Lower leg skin (tissue), 4 donors: ENCODE results near the gene MIEF2. TPM values are rescaled to one million over a fixed set of nuclear protein-coding genes. Genes with fewer than 3 reads are reported as not detected.
"Not testable (repeated sequence)": the region's sequence is repeated elsewhere in the genome, so short reads cannot be mapped to it uniquely, and the experiment has no call there.

Experiments
- DNase-seq, 2 donors: peaks; one replicate each; pipeline ENCODE4 v3.0.0-alpha.2; 2019; ENCODE audit warnings: low spot score in 2 of 2
- H3K4me3 ChIP-seq: fragments of 200-600 bp; sonication (generic); 2 replicates; pipeline ENCODE4 v1.5.1; 2017; ENCODE audit warnings: mild to moderate bottlenecking, low read depth; ENCODE audit not compliant: poor library complexity, severe bottlenecking
- POLR2A ChIP-seq, 2 donors: fragments of 450-650 bp; IDR thresholded peaks; one replicate each; pipeline ENCODE4 v1.6.1; 2016 to 2017; ENCODE audit warnings: antibody characterized with exemption in 2 of 2, mild to moderate bottlenecking in 1 of 2, moderate library complexity in 1 of 2
- WGBS, 2 donors: methylation state at CpG; one replicate each; pipeline ENCODE4 v1.1.5; 2018; 5-methylcytosine and 5-hydroxymethylcytosine counted together
- intact Hi-C: fragments of 100-400 bp; cut with DNase I; formaldehyde crosslinking; loops from one replicate; pipeline ENCODE4 v1.15.0; 2023; ENCODE audit warnings: low total_unique reads
- total RNA-seq, 4 donors: library from RNA; depleted of rRNA; stranded (reverse); fragments of >200 nt; gene quantifications; one replicate each; pipeline ENCODE4 v1.1.0, GENCODE V29; 2016
- TF ChIP-seq, protein P1 (sequence below), 3 donors: fragments of 450-650 bp; IDR thresholded peaks; one replicate each; pipeline ENCODE4 v1.5.1; 2016; ENCODE audit warnings: antibody characterized with exemption in 3 of 3, mild to moderate bottlenecking in 3 of 3, moderate library complexity in 2 of 3

The MIEF2 gene
- total RNA-seq, 4 donors from 2014 or later = 24.3 to 57.7 (median 34.2) TPM

- intact Hi-C loops = no loop called here
- DNase-seq = no peak
- no peak for TF ChIP-seq POLR2A (IDR thresholded peaks at IDR 0.05)
- TF ChIP-seq, protein P1, sequence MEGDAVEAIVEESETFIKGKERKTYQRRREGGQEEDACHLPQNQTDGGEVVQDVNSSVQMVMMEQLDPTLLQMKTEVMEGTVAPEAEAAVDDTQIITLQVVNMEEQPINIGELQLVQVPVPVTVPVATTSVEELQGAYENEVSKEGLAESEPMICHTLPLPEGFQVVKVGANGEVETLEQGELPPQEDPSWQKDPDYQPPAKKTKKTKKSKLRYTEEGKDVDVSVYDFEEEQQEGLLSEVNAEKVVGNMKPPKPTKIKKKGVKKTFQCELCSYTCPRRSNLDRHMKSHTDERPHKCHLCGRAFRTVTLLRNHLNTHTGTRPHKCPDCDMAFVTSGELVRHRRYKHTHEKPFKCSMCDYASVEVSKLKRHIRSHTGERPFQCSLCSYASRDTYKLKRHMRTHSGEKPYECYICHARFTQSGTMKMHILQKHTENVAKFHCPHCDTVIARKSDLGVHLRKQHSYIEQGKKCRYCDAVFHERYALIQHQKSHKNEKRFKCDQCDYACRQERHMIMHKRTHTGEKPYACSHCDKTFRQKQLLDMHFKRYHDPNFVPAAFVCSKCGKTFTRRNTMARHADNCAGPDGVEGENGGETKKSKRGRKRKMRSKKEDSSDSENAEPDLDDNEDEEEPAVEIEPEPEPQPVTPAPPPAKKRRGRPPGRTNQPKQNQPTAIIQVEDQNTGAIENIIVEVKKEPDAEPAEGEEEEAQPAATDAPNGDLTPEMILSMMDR (IDR thresholded peaks at IDR 0.05) = no peak
- no peak overlapping the region for H3K4me3 ChIP-seq
- 90 to 91% methylated on average over 15 of the region's 15 CpGs for WGBS, 2 donors
Observed at GRCh38 chr17:18291718-18292540, 31.5 kb downstream of the MIEF2 start.

- WGBS, 2 donors = no CpG with 5 or more reads among the region's 30 CpGs
- DNase-seq, H3K4me3 ChIP-seq, intact Hi-C loops: not testable (repeated sequence)
Observed at GRCh38 chr17:18298061-18298460, 37.6 kb downstream of the MIEF2 start.

DNA sequence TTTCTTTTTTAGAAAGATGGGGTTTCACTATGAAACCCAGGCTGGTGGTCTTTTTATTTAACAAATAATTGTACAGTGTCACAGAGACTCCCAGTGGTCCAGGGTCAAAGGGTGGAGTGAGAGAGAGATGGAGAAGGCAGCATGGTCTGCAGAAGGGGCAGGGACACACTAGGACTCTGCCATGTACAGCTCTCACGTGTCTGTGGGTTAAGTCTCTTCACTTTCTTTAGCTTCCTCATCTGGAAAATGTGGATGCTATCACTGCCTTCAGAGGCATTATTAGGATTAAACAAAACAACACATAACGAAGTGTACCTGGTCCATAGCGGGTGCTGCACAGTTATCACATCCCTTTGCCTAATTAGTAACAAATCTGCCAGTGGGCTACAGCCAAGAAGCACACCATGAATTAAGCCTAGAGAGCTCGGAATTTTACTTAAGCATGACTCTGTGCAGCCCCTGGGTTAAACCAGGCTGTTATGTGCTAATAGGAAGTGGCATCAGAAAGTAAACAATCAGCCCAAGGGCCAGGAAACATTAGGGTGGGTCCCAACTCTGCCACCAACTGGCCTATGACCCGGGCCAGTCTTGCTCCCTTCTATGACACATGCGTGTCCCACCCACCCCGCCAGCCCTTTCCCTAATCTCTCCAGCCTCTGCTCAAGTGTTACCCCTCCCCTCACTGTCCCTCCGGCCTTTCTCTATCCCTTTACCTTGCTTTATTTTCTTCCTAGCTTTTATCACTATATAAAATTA, 40.4 kb downstream of the MIEF2 start:
- TF ChIP-seq, protein P1 (IDR thresholded peaks at IDR 0.05) = no peak
- TF ChIP-seq POLR2A (IDR thresholded peaks at IDR 0.05) = no peak
- WGBS, 2 donors = 73 to 80% methylated on average over 8 of the region's 8 CpGs
- intact Hi-C loops = no loop called here
- no peak for DNase-seq
- H3K4me3 ChIP-seq = no peak overlapping the region

- DNase-seq, H3K4me3 ChIP-seq, intact Hi-C loops: not testable (repeated sequence)
- 81 to 85% methylated on average over 13 of the region's 13 CpGs for WGBS, 2 donors
Observed at GRCh38 chr17:18303206-18303605, 42.7 kb downstream of the MIEF2 start.

- intact Hi-C loops = no loop called here
- DNase-seq = no peak
- TF ChIP-seq, protein P1 (IDR thresholded peaks at IDR 0.05) = no peak
- no peak for TF ChIP-seq POLR2A (IDR thresholded peaks at IDR 0.05)
- no peak overlapping the region for H3K4me3 ChIP-seq
- 97 to 98% methylated on average over 4 of the region's 4 CpGs for WGBS, 2 donors
Observed at GRCh38 chr17:18309202-18309601, 48.7 kb downstream of the MIEF2 start.

DNA sequence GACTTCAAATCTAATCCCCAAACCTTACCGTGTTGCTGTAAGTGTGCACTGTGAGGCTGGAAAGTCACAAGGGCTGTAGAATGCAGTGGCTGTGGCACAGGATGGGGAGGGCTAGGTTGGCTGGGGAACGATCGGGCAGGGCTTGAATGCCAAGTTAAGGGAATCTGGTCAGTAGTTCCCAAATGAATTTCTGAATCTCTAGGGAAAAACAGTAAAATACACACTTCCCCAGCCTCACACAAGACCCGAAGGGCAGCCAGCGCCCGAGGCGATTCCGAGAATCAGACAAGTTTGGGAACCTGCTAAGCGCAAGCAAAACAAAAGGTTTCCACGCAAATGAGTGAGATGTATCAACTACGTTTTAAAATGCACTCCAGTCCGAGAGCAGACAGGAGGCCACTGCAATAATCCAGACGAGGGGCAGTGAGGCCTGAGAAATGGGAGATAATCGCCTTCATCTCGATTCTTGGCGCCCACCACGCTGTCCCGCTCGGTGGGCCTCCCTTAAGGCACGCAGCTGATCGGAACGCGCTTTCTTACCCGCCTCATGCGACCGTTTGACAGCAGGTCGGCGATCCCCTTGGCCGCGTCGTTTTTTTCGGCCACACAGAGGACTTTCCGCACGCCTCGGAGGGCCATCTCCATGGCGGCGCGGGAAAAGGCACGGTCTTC, 53.7 kb downstream of the MIEF2 start:
- 0% methylated on average over 31 to 38 of the region's 39 CpGs for WGBS, 2 donors
- intact Hi-C loops = no loop called here
- peak overlapping the region; percentile 67 for H3K4me3 ChIP-seq
- no peak for TF ChIP-seq POLR2A (IDR thresholded peaks at IDR 0.05)
- TF ChIP-seq, protein P1 (IDR thresholded peaks at IDR 0.05) = no peak
- no peak for DNase-seq
